ENCODE data around the gene E2F4.

DNA sequence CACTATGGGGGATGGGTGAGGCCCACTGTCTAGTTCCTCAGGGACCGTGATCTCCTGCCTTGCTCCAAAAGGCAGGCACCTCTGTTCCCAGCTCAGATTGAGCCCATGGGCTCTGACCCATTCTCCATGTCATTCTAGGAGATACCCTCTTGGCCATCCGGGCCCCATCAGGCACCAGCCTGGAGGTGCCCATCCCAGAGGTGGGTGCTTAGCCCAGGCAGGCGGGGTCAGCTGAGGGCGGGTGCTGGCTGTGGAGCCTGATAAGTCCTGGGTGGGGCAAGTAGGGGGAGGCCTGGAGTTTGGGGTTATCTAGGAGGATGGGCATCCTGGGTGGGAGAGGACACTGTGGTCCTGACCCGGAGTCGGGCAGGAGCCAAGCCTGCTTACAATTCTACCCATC is 2.3 kb downstream of the E2F4 start:
- TF ChIP-seq, protein P1, sequence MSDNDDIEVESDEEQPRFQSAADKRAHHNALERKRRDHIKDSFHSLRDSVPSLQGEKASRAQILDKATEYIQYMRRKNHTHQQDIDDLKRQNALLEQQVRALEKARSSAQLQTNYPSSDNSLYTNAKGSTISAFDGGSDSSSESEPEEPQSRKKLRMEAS (IDR thresholded peaks at IDR 0.05) = no peak
- TF ChIP-seq EP300 (IDR thresholded peaks at IDR 0.05; ENCODE audit: borderline replicate concordance in 1 of 2, low read depth in 2 of 2, low read length in 2 of 2) = no peak
- TF ChIP-seq EZH2 (IDR thresholded peaks at IDR 0.05; ENCODE audit: low read depth, low read length, severe bottlenecking) = no peak
- TF ChIP-seq KDM5A (IDR thresholded peaks at IDR 0.05; ENCODE audit: low read length) = no peak
- no peak for TF ChIP-seq CHD1 (IDR thresholded peaks at IDR 0.05; ENCODE audit: low read depth, low read length)
